ENCODE measurements around the gene ASPG. TPM values are rescaled to one million over a fixed set of nuclear protein-coding genes. Genes with fewer than 3 reads are reported as not detected.

ASPG gene
- total RNA-seq, 1 donor from 2014 or later, result not detected

DNA sequence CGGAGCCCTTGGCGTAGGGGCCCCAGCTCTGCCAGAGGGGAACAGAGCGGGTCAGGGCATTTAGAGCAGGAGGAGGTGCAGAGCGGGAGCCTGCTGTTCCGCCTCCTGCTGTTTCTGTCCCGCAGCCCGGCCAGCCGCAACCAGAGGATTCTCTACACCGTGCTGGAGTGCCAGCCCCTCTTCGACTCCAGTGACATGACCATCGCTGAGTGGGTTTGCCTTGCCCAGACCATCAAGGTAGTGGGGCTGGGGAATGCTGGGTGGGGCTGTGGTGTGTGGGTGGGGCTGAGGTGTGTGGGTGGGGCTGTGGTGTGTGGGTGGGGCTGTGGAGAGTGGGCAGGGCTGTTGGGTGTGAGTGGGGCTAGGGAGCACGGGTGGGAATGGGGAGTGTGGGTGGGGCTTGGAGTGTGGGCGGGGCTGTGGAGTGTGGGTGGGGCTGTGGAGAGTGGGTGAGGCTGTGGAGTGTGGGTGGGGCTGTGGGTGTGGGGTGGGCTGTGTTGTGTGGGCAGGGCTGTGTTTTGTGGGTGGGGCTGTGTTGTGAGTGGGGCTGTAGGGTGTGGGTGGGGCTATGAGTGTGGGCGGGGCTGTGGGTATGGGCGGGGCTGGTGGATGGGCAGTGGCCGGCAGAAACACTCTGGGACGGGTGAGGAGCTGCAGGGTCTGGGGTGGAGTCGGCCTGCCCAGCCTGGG is 8.0 kb downstream of the ASPG start:
- no peak for DNase-seq (ENCODE audit: extremely low read depth, low read depth, low spot score)

- DNase-seq (ENCODE audit: extremely low read depth, low read depth, low spot score), result no peak
These were observed 8.7 kb downstream of the ASPG start for GRCh38 chr14:104094056-104094708.

GRCh38 chr14:104094709-104095425 is 9.4 kb downstream of the ASPG start:
- no peak for DNase-seq (ENCODE audit: extremely low read depth, low read depth, low spot score)

- DNase-seq (ENCODE audit: extremely low read depth, low read depth, low spot score), result no peak
These were observed 10.2 kb downstream of the ASPG start for GRCh38 chr14:104095426-104096310.

- DNase-seq (ENCODE audit: extremely low read depth, low read depth, low spot score), result no peak
These were observed 10.8 kb downstream of the ASPG start for GRCh38 chr14:104096318-104096717.

DNA sequence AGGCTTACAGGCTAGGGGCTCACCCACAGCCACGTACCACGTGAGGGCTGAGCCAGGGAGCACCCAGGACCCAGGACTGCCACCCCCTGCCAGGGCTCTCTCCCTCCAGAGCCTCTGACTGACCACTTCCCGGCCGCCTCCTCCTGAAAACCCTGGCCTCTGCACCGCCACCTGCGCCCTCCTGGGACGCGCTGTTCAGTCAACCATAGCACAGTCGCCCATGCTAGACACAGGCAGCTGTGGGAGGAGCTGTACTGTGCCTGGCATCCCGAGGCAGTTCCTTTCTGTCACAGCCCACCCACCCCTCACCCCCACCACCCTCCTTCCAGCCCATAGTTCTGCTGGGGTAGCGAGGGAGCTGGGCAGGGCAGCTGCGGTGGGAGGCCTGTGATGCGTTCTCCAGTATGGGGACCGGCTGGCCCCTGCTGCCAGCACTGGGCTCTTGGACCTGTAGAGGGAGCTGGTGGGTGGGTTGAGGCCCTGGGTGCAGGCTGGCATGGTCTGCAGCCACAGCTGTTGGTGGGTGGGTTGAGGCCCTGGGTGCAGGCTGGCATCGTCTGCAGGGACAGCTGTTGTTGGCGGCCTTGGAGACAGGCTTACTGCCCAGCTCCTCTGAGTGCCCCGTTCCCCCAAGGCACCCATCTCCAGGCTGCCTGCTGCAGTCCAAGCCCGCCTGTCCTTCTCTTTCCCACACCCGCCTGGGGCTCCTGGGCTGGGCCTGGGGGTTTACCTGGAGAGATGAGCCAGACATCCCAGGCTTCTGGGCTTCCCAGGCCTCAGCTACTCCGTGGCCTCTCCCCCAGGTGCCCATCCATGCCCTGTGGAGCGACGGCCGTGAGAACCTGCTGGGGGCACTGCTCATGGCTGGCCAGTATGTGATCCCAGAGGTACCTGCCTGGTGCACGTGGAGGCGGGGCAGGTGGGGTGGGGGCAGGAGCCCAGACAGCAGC is 11.5 kb downstream of the ASPG start:
- no peak for DNase-seq (ENCODE audit: extremely low read depth, low read depth, low spot score)

DNA sequence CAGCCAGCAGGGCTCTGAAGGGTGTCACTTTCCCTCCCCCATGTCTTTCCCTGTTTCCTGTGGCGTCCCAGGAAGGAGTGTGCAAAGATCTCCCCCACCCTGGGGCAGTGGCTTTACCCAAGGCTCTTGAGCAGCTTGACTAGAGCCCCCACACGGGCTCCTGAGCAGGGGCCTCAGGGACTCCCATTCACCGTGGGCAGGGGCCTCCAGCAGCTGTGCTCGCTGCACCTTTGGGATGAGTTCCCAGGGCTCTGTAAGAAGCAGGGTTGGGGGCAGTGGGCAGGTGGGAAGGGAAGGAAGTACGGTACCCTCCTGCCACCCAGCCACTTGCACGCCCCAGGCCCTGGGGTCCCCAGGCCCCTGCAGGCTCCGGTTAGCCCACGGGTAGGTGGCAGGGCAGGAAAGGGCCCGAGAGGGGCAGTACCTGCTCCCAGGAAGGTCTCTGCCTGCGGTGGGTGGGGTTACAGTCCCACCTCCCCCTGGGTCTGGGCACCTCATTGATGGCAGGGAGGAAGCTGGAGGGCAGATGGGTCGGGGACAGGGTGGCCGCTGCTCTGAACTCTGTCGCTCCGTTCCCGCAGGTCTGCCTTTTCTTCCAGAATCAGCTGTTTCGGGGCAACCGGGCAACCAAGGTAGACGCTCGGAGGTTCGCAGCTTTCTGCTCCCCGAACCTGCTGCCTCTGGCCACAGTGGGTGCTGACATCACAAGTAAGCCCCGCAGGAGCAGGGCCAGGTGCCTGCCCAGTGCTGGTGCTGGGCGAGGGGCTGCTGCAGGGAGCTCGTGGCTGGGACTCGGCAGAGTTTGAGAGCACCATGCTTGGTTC is 13.0 kb downstream of the ASPG start:
- no peak for DNase-seq (ENCODE audit: extremely low read depth, low read depth, low spot score)

GRCh38 chr14:104099096-104100041 is 13.9 kb downstream of the ASPG start:
- DNase-seq (ENCODE audit: extremely low read depth, low read depth, low spot score), result no peak

GRCh38 chr14:104100171-104101085 is 14.9 kb downstream of the ASPG start:
- DNase-seq (ENCODE audit: extremely low read depth, low read depth, low spot score), result no peak

GRCh38 chr14:104101086-104101621 is 15.7 kb downstream of the ASPG start:
- DNase-seq (ENCODE audit: extremely low read depth, low read depth, low spot score), result no peak

DNA sequence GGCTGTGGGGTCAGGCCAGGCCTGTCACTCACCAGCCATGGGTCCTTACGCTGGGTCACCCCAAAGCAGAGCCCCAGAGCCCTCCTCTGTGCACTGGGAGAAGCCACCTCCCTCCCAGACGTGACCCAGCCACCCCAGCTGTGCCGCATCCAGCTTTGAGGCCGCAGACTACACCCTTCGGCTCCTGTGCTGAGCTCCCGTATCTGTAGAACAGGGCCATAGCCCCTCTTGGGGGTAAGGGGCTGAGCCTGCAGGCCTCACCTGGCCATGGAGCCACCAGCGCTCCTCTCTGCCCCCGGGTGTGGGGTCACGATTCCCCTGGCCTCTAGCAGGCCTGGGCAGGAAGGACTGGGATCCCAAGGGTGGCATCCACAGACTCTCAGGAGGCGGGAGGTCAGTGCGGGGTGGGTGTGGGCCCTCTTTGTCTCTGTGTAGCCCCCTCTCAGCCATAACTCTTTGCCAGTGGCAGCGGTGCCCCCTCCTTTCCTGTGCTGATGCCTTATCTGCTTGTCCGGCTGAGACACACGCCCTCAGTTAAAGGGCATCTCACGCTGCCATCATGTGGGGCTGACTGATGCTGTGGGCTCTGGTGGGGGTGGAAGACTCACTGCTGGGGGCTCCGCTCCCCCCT is 16.3 kb downstream of the ASPG start:
- DNase-seq (ENCODE audit: extremely low read depth, low read depth, low spot score), result no peak

DNA sequence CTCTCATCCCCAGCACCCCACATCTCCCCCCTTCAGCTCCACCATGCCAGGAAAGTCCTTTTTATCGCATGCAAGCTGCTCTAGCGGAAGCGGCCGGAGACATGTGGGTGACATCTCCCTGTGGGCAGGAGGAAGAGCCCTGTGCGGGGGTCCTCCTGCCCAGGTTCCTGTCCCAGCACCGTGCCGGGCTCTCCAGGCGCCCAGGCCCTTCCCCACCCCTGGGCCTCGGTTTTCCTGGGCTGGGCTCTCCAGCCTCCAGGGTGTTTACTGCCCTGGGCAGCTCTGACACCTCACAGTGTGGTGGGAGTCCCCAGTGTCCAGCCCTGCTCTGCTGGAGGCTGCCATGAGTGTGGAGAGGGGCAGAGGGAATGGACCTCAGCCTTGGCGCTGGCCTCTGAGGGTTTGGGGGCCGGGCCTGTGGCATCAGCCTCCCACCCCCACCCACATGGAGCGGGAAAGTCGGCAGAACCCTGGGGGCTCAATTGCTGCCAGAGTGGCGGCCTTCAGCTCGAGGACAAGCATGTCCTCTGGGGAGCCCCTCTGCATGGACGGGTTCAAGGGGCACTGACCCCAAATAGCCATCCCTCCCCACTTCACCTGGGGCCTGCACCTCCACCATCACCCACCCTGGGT is 16.9 kb downstream of the ASPG start:
- no peak for DNase-seq (ENCODE audit: extremely low read depth, low read depth, low spot score)

- no peak for DNase-seq (ENCODE audit: extremely low read depth, low read depth, low spot score)
These were observed 17.6 kb downstream of the ASPG start for GRCh38 chr14:104103061-104103445.

DNA sequence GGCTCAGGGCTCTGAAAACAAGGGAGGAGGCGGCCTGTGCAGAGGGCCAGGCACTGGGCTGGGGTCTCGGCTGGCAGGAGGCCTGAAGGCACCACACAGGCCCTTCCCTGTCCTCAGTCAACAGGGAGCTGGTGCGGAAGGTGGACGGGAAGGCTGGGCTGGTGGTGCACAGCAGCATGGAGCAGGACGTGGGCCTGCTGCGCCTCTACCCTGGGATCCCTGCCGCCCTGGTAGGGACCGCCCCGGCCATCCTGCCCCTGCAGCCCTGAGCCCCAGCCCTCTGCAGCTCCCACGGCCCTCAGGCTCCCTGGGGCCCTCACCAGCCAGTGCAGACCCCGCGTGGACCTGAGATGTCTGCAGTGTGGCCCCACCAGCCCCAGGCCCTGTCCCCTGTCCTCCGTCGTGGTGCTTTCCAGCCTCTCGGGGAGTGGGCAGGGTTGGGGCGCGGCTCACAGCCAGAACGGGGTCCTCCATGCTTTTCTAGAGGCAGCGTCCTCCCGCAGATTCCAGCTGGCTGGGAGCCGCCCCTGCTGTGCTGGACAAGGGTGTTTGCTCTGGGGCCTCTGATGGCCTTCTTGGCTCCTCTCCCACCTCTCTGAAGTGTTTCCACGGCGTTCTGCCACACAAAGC is 18.1 kb downstream of the ASPG start:
- DNase-seq (ENCODE audit: extremely low read depth, low read depth, low spot score), result no peak
